KG1 (cell line): Measurements from ENCODE around the gene MALRD1.

Experiments used
- DNase-seq: peaks from one replicate; lab custom pipeline; 2025; lab: John Stamatoyannopoulos, UW

The MALRD1 gene

DNA sequence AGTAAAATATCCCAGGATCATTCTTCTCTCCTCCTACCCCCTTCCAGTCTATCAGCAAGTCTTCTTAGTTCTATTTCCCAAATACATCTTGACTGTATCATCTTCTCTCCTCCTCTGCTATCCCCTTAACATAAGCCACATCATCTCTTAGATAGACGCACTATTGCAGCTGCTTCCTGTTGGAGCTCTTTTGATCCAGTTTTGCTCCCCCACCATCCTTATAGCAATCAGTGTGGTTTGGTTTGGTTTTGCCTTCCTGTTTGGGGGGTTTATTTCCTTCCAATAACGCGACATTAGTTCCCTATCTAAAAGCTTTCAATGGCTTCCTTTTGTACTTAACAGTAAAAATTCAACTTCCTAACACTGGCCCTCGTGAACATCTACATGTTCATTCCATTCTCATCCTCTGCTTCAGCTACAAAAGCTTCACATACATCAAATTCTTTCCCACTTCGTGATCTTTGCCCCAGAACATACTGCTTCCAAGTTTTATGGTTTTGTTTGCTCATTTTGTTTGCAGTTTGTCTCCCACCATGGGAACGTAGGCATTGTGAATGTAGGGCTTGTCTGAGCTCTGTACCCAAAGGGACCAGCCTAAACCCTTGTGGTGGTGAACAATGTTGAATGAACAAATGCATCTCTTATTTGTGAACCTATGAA is 734.0 kb downstream of the MALRD1 start:
- no peak for DNase-seq

DNA sequence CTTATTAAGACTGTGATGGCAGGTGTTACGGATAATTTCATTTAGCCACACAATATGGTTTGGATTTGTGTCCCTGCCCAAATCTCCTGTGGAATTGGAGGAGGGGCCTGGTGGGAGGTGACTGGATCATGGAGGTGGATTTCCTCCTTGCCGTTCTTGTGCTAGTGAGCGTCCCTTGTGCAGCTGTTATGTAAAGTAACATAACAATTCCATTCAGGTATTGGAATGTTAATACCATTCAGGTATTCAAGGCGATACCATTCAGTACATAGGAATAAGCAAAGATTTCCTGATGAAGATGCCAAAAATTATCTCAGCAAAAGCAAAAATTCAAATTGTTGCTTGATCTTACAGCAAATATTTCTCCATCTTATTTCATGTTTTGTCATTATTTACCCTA is 735.1 kb downstream of the MALRD1 start:
- no peak for DNase-seq
